Inflammatory macrophage treated with lipopolysaccharide for 4 hours (primary cell): Measurements from ENCODE around the gene UGT8.
"Not testable (repeated sequence)": the region's sequence is repeated elsewhere in the genome, so short reads cannot be mapped to it uniquely, and the experiment has no call there.

Experiments
- DNase-seq: peaks from one replicate; pipeline ENCODE4 v3.0.0-alpha.2; 2020

UGT8 gene, protein sequence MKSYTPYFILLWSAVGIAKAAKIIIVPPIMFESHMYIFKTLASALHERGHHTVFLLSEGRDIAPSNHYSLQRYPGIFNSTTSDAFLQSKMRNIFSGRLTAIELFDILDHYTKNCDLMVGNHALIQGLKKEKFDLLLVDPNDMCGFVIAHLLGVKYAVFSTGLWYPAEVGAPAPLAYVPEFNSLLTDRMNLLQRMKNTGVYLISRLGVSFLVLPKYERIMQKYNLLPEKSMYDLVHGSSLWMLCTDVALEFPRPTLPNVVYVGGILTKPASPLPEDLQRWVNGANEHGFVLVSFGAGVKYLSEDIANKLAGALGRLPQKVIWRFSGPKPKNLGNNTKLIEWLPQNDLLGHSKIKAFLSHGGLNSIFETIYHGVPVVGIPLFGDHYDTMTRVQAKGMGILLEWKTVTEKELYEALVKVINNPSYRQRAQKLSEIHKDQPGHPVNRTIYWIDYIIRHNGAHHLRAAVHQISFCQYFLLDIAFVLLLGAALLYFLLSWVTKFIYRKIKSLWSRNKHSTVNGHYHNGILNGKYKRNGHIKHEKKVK

DNA sequence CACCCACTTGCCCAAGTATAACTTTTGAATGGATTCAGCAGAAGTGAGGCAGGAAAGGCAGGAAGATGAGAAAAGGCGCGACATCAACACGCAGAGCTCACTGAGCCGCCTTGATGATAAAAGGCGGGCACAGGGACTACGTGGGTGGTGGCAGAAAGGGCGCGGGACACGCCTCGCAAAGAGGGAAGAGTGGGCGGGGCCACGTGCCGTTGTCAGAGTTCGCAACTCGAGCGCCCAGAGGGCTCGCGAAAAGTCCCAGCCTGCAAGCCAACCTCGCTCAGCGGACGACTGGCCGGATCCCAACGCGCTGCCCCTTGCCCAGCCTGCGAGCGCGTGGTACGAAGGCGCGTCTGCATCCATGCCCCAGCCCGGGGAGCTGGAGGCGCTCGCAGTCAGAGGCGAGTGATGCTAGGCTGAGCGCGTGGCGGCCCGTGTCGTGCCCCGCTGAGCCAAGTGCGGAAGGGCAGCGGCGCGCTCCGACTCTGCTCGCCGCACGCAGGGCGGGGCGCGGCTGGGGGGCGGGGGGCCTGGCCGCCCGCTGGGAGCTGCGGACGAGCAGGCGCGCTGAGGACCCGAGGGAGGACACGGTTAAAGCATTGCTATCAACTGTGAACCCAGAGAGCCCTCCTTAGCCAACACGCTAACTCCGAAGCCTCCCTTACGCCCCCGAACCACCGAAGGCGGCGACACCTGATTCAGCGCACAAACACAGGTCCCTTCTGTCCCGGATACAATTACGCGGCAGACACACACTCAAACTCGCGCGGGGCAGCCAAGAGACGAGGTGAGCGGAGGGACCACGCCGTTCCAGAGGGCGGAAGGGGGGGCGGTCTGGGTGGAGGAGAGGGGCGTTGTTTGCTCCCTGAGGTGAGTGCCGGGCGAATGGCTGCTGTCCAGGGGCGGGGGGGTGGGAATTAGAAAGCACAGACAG lies at the start of gene UGT8:
TSS of gene UGT8 (plus strand) at position 617 of the 931 bp plus-strand sequence. CDS start 24,074 bp downstream, outside the sequence.
- DNase-seq = no peak

DNA sequence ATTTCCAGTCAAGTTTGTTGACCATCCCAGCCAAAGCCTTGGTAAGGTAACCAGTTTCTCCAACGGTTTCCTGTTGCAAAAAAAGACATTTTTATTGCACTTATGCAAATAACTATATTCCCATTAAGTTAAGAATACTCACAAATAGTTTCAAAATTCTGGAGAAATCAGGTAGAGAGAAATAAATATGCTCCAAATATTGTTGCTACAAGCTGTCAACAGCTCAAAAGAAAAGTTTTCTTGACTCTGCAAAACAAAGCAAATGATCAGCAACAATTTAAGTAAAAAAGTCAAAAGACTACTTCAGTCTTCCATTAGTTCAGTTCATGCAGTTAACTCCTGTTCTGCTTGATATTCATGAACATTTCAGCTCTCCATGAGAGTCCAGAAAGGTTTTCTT lies 49.0 kb upstream of the UGT8 start:
- no peak for DNase-seq

DNA sequence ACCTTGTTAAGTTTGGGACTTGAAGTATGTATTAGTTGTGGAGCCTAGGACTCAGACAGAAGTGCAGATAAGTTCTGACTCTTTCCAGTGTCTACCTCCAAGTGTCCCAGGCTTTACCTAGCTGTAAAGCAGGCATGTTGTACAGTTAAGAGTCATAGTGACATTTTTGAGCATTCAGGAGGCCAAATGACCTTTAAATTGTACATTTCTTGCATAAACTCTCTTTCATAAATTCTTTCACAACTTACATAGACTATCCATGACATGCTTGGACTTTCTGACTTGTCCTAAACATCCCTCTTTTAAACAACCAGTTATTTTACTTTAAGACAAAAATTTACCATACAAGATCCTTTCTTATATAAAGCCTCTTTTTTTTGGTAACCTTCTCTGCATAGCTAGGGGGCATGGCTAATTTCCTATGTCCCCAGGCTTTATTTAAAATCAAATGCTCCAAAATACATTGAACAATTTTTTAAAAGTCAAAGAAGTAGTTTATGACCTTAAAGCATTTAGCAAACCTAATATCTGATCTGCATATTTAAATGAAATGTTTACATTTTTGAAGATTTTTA lies 40.1 kb upstream of the UGT8 start:
- no peak for DNase-seq

DNA sequence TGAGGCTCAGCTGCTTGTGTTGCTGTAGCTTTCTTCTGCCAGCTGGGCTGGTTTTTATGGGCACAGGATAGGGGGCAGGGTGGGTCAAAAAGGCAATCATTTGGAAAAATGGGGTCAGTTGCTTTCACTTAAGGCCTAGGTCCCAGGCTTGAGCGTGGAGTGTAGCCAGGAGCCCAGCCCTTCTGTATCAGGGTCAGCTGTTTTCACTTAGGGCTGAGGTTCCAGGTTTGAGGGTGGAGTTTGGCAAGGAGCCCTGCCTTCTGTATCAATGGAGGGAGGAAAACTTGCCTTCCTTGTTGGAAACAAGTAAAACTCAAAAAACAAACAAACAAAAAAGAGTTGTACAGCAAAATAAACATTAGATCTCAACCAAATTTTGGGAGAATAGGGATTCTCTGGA lies 37.0 kb upstream of the UGT8 start:
- no peak for DNase-seq

DNA sequence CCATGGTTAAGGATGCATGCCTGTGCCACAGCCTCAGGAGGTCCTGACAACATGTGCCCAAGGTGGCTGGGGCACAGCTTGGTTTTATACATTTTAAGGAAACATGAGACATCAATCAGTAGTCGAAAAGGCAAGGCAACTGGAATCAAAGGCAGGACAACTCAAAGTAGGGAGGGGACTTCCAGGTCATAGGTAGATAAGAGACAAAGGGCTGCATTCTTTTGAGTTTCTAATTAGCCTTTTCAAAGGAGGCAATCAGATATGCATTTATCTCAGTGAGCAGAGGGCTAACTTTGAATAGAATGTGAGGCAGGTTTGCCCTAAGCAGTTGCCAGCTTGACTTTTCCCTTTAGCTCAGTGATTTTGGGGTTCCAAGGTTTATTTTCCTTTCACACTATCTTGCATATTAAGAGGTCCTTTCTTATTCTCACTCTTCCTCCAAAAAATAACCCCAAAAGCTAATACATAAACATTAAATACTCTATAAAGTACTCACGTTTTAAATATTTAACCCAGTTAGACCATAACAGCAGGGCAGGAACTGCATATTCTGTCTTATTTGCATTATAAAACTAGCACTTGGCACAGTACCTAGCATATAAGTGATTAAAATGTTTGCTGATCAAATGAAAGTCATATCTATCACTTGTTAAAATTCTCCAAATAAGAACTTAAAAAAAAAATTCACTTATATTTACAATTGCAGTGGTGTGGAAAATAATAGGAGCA lies 36.3 kb upstream of the UGT8 start:
- DNase-seq = no peak

DNA sequence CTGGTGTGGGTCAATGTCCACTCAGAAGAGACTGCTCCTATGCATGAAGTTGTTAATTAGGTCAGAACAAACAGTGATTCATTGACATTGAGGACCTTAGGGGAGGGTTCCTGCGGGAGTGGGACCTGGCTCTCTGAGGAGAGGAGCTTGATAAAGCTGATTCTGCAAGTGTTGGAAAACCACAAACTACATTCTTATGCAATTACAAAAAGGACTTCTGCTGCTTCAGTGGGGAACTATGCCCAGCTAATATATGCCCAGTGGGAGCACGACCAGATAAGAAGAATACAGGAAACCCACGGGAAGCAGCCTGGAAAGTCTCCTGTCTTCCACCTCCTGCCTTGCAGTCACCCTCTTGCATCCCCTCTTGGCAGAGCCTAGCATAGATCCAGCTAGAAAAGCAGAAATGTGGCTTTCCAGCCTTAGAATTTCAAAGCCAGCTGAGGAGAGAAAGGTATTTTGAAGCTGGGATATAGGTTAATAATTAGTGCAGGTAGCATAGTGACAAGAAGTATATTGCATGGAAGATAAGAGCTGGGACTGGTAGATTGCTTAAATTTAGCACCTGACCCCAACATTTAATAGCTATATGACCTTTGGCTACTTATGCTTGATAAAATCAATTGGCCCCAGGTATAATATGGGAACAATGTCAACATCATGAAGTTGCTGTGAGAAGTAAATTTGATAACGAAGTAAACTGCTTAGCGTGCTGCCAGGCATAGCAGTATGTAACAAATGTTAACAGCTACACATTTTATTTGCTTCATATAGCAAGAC lies 34.9 kb upstream of the UGT8 start:
- no peak for DNase-seq

DNA sequence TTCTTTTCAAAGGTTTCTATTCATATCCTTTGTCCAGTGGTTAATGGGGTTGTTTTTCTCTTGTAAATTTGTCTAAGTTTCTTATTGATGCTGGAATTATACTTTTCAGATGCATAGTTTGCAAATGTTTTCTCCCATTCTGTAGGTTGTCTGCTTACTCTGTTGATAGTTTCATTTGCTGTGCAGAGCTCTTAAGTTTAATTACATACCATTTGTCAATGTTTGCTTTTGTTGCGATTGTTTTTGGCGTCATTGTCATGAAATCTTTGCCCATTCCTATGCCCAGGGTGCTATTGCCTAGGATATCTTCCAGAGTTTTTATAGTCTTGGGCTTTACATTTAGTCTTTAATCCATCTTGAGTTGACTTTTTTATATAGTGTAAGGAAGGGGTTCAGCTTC lies 21.2 kb upstream of the UGT8 start:
- no peak for DNase-seq

DNA sequence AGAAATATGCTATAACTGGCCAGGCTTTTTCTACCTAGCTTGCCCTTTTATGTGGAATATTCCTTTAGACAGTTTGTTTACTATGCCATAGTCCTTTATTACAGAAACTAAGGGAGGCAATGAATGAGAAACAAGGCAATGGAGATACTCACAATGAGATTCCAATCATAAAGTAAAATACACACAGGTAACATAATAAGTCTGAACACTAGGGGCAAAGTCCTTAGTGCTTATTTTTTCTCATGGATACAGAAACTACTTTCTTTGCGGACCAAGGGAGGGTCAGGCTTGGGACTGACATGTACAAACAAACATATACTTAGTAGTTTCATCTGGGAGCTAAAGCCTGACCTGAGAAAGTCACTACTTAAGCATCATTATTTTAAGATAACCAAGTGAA lies 16.0 kb upstream of the UGT8 start:
- no peak for DNase-seq

DNA sequence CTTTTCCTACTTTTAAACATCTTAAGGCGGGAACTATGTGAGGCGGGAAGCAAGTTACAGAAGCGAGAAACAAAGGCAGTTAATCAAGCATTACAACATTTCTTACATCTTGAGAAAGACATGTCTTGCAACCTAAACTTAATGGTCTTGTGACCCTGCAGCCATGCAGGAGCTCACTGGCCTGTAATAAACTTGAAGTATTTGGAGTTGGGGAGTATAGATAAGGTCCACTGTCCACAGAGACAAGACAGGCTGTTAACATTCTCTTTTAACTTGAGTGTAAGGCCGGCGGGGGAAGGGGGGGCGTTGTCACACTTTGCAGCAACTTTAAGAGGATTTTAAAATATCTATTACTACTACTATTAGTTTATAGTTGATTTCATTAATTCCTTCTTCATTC lies 10.3 kb upstream of the UGT8 start:
- no peak for DNase-seq

DNA sequence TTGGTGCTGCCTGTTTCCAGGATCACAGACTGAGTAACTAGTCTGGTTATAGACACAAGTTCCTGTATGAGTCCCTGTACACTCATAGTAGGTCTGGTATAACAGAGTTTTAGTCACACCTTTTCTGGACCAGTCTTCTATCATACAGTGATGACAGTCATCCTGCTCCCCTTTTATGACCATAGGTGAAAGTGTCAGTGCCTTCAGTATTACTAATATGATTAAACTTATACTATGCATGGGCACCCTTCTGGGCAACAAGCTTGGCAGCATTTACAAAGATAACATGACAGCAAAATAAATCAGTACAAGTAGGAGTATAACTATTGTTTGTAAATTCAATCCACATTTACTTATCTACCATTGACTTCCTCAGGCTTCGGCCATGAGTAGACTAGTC lies 8.2 kb upstream of the UGT8 start:
- DNase-seq = not testable (repeated sequence)

DNA sequence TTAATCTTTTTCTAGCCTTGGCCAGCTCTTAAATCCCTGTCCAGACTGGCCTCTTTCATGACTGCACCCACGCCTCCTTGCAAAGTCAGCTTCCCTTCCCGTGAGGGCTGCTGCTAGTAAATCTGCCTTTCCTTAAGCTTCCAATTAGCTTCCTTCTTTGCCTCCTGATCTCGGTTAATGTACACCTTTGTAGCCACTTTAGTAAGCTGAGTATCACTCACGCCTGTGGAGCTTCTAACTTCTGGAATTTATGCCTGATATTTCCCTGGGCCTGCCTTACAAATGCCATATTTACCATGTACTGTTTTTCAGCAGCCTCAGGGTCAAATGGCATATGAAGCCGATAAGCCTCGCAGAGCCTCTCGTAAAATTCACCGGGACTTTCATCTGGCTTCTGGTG lies 5.1 kb upstream of the UGT8 start:
- no peak for DNase-seq

DNA sequence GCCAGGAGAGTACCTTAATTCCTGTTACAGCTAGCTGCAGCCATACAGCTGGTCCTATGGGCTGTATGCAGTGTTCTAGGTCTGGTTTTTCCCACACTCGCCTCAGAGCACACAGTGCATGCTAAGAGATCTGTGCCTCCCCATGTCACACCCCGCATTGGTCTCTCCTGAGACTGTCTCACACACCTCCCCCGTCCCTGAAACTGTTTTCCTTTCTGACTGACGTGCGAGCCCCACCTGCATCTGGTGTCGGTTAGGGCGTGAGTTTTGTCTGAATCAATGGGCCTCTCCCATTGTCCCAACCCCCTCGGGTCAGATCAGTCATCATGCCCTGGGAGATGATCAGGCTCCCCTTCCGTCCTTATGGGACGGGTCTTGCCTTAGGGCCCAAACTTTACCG lies 3.4 kb upstream of the UGT8 start:
- DNase-seq = no peak

DNA sequence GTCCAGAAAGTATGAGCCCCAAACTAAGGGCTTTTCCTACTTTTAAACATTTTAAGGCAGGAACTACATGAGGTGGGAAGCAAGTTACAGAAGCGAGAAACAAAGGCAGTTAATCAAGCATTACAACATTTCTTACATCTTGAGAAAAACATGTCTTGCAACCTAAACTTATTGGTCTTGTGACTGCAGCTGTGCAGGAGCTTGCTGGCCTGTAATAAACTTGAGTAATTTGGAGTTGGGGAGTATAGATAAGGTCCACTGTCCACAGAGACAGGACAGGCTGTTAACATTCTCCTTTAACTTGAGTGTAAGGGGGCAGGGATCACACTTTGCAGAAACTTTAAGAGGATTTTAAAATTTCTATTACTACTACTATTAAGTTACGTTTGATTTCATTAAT lies 2.7 kb upstream of the UGT8 start:
- DNase-seq = no peak

DNA sequence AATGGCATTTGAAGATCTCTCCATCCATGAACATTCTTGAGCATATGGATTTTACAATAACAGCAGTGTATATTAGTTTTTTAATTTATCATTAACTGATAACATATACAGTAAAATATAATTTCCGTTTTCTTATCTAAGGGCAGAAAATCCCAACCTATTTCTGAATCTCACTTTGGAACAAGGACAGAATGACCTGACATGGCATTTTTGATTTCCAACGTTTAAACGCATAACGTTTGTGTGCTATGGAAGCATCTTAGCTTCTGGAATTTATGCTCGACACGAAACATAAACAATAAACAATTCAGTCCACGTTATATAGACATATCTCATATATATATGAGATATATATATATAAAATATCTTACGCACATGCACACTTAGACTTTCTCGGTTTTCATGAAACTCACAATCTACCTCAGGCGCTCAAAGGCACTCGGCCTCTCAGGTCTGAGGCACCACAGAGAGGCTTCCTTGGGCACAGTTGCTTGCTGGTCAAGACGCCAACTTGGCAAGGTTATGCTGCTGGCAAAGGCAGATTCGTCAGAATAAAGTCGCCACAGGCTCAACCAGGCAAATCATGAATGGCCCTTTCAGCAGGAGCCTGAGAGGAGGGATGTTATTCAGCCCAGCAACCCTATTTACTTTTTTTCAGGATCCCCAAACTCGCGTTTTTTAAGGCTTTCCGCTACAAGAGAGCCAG lies 1.0 kb upstream of the UGT8 start:
- no peak for DNase-seq

DNA sequence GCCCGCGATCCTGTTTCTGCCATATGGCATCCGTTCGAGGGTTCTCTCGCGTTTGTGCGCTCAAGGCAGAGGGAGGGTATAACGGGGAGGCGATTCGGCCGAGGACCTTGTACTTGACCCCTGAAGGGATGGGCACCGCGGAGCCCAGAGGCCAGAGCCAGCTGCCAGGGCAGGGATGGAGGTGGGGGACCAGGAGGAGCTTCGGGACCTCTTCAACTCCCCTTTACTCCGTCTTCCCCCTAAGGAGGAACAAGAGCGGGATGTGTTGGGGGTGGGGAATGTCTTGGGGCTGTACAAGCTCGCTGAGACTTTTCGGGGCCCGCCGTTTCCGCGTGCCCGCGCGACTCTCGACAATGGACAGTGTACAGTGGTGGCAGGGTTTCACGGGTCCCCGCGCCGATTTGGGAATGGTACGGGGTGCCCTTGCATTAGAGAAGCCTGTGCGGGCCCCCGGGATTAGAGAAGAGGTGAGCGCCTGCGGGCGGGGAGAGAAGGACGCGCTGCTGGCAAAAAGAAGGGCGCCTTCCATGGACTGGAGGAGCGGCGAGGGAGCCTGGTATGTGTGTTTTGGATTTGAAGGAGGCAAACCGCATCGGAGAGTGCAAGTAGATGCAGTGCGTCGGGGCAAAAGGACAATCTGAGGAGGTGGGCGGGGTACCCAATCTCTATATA lies 760 bp downstream of the UGT8 start:
- DNase-seq = no peak

DNA sequence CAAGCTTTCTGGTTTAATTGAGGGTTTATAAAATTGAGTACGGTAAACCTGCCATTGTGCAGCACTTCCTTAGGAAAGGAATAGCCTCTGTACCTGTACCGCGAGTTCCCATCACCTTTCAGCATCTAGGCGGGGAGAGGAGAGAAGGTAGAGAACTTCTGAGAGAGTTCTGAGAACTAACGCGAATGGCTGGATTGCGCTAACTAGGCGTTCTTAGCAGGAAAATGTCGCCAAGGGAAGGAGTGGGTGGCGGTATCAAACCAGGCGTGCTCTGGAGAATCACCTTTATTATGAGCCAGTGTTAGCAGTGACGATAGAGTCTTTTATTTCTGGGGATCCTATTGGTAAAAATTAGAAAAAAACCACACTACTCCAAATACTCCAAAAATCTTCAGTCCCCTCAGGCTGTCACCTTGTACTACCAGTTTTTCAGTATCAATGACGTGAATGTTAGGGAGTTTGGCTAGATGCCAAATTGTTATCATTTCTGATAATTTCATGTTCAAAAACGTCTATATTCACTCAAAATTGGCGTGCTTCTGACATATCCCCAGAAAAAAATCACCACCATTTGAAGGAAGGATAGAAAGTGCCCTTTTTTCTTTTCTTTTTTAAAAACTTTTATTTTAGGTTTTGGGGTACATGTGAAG lies 1.4 kb downstream of the UGT8 start:
- no peak for DNase-seq

DNA sequence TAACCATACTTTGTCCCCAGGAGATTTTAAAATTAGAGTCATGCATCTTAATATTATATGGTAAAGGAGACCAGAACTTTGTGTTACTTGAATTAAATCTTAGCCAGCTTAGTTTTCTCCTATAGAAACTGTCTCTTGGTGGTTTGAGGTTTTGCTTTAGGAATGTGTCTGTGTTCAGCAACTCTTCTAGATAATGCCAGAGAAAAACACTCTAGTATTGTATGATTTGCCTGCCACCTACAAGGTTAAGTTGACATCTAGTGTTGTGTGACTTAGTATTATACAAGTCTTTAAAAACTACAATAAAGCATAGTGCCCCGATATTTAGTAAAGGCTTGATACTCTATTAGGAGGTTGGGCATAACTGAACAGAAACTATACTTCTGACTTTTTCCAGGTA lies 2.1 kb downstream of the UGT8 start:
- DNase-seq = no peak

DNA sequence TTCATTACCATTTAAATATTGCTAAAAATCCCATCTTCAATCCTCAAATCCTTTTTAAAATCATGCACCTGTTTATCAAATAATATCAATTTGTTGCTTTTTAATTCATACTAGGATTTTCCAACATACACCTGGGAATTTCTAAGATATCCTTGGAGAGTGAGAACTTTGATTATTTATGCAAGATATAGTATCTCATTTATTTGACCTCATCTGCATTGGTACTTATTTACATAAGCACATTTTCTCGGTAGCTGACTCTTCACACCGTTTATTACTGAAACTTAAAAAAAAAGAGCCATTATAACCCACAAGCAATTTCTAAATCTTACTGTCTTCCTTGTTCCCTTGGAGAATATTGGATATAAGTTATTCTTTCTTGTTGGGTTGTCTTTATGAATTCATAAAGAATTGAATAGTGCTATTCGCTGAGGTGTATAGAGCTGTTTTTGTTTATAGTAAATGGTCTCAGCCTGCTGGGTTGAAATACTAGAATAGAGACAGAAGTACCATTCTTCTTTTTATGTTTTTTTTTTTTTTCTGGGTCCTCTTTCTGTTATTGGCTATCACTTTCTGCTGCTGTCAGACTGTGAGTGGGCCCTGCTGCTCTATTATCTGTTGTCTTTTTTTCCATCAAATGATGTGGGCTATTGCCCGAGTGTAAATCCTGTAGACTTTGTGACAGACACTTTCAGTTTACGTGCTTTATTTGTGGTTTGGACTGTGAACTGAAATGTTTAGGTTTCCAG lies 2.9 kb downstream of the UGT8 start:
- no peak for DNase-seq

DNA sequence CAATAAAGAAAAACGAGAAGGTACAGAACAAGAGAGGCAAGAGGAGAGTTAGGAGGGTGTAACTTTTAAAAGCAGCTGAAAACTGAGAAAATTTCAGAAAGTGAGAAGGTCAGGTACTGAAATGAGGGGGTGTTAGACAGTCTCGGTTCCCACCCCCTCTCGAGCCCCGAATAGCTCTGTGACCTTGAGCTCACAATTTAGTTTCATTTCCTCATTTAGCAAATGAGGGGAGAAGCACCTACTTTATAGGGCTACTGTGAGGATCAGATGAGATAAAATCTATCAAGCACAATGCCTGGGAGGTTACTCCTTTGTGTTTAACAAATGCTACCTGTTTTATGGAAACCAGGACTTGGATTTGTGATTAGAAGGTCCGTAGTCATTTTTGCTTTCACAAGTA lies 4.9 kb downstream of the UGT8 start:
- no peak for DNase-seq
